ENCODE measurements around the gene KAZN.

The KAZN gene

DNA sequence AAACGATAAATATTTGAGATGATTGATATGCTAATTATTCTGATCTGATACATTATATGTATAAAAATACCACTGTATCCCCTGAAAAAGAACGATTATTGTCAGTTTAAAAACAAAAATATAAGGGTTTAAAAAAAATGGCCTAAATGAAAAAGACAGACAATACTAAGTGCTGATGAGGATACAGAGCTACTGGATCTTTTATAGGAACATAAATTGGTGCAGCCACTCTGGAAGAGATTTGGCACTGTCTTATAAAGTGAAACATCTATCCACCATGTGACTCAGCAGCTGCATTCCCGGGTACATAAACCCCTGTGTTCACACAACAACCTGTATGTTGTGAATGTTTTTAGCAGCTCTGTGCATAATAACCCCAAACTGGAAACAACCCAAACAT, 44.2 kb downstream of the KAZN start:
- Histone ChIP-seq H3F3A (ENCODE audit: insufficient read depth, low read length) (no peaks in the 10 kb centered on the region), H2AFZ (ENCODE audit: low read length) (no peak overlapping the region), H3K4me2 (ENCODE audit: low read length) (no peak overlapping the region), H3K9me3 (ENCODE audit: low read length) (0 out of 2 replicates have a peak, but pooled peaks cover 5% of the 10 kb centered on the region), H3K79me2 (ENCODE audit: insufficient read depth, low read length) (no peaks in the 10 kb centered on the region), H3K36me3 (ENCODE audit: insufficient read depth, low read length) (no peaks in the 10 kb centered on the region; the same call in 1 of the 2 replicates), H3K9ac (ENCODE audit: low read length) (no peak overlapping the region), H3K4me1 (ENCODE audit: insufficient read depth, low read length, severe bottlenecking) (no peaks in the 10 kb centered on the region), H3K27ac (ENCODE audit: low read depth, low read length, poor library complexity, severe bottlenecking) (no peak overlapping the region), H4K20me1 (ENCODE audit: insufficient read depth, low read length) (no peaks in the 10 kb centered on the region), H3K9me2 (ENCODE audit: low read depth, low read length) (no peaks in the 10 kb centered on the region), H3K27me3 (ENCODE audit: insufficient read depth, low read length) (no peaks in the 10 kb centered on the region), H3K4me3 (ENCODE audit: low read depth, low read length, poor library complexity, severe bottlenecking) (no peak overlapping the region)
- TF ChIP-seq, protein P1, sequence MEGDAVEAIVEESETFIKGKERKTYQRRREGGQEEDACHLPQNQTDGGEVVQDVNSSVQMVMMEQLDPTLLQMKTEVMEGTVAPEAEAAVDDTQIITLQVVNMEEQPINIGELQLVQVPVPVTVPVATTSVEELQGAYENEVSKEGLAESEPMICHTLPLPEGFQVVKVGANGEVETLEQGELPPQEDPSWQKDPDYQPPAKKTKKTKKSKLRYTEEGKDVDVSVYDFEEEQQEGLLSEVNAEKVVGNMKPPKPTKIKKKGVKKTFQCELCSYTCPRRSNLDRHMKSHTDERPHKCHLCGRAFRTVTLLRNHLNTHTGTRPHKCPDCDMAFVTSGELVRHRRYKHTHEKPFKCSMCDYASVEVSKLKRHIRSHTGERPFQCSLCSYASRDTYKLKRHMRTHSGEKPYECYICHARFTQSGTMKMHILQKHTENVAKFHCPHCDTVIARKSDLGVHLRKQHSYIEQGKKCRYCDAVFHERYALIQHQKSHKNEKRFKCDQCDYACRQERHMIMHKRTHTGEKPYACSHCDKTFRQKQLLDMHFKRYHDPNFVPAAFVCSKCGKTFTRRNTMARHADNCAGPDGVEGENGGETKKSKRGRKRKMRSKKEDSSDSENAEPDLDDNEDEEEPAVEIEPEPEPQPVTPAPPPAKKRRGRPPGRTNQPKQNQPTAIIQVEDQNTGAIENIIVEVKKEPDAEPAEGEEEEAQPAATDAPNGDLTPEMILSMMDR (IDR thresholded peaks at IDR 0.05; ENCODE audit: low read length): no peak
- TF ChIP-seq EZH2 (IDR thresholded peaks at IDR 0.05; ENCODE audit: borderline replicate concordance, low read length): no peak

DNA sequence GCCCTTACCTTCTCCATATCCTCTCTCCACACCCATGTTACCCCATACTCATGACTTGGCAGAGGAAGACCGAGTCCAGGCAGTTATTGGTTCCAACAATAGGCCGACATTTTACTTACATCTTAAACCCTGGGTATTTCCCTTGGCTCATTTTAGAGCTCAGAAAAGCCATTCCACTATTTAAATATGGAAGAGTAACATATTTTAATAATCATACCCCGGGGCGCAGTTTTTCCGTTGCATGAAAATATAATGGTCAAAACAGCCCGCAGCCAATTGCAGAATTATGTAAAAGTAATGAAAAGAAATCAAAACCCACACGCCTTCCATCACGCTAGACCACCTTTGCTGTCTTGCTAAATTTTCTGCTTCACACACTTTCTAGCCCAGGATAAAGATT, 48.5 kb downstream of the KAZN start:
- Histone ChIP-seq H3K9ac (ENCODE audit: low read length) (no peak overlapping the region), H3K27me3 (ENCODE audit: insufficient read depth, low read length) (no peaks in the 10 kb centered on the region), H3K4me1 (ENCODE audit: insufficient read depth, low read length, severe bottlenecking) (no peaks in the 10 kb centered on the region), H3K27ac (ENCODE audit: low read depth, low read length, poor library complexity, severe bottlenecking) (no peak overlapping the region), H4K20me1 (ENCODE audit: insufficient read depth, low read length) (no peaks in the 10 kb centered on the region), H2AFZ (ENCODE audit: low read length) (no peak overlapping the region), H3K9me2 (ENCODE audit: low read depth, low read length) (no peaks in the 10 kb centered on the region), H3K9me3 (ENCODE audit: low read length) (0 out of 2 replicates have a peak, but pooled peaks cover 5% of the 10 kb centered on the region), H3K79me2 (ENCODE audit: insufficient read depth, low read length) (no peaks in the 10 kb centered on the region), H3K4me2 (ENCODE audit: low read length) (no peak overlapping the region), H3K4me3 (ENCODE audit: low read depth, low read length, poor library complexity, severe bottlenecking) (no peak overlapping the region), H3F3A (ENCODE audit: insufficient read depth, low read length) (no peaks in the 10 kb centered on the region), H3K36me3 (ENCODE audit: insufficient read depth, low read length) (no peaks in the 10 kb centered on the region; the same call in 1 of the 2 replicates)
- TF ChIP-seq, protein P1 (IDR thresholded peaks at IDR 0.05; ENCODE audit: low read length): no peak
- no peak for TF ChIP-seq EZH2 (IDR thresholded peaks at IDR 0.05; ENCODE audit: borderline replicate concordance, low read length)

DNA sequence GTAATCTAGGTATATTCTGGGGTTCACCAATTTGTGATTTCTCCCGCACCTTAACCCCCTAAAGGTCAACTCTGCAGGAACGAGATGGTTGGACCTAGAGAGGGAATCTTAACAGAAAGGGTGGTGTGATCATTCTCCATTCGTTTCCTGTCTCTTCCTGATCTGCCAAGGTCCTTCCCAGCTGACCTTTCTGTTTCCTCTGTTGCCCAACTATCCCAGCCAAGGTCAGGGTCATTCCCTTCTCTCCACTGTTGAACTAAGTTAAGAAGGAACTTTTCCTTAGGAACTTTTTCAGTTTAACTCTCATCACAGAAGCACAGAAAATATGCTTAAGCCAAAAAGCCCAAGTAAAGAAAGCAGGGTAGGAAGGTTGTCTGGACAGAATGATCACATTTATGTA, 49.3 kb downstream of the KAZN start:
- Histone ChIP-seq H3K27me3 (ENCODE audit: insufficient read depth, low read length) (no peaks in the 10 kb centered on the region), H3K9ac (ENCODE audit: low read length) (no peak overlapping the region), H3F3A (ENCODE audit: insufficient read depth, low read length) (no peaks in the 10 kb centered on the region), H3K4me2 (ENCODE audit: low read length) (no peak overlapping the region), H3K4me3 (ENCODE audit: low read depth, low read length, poor library complexity, severe bottlenecking) (no peak overlapping the region), H2AFZ (ENCODE audit: low read length) (no peak overlapping the region), H3K4me1 (ENCODE audit: insufficient read depth, low read length, severe bottlenecking) (no peaks in the 10 kb centered on the region), H3K9me3 (ENCODE audit: low read length) (0 out of 2 replicates have a peak, but pooled peaks cover 4% of the 10 kb centered on the region), H4K20me1 (ENCODE audit: insufficient read depth, low read length) (no peaks in the 10 kb centered on the region), H3K36me3 (ENCODE audit: insufficient read depth, low read length) (peaks cover 1% of the 10 kb centered on the region; the same call in 1 of the 2 replicates), H3K79me2 (ENCODE audit: insufficient read depth, low read length) (no peaks in the 10 kb centered on the region), H3K27ac (ENCODE audit: low read depth, low read length, poor library complexity, severe bottlenecking) (no peak overlapping the region), H3K9me2 (ENCODE audit: low read depth, low read length) (no peaks in the 10 kb centered on the region)
- no peak for TF ChIP-seq EZH2 (IDR thresholded peaks at IDR 0.05; ENCODE audit: borderline replicate concordance, low read length)
- TF ChIP-seq, protein P1 (IDR thresholded peaks at IDR 0.05; ENCODE audit: low read length): no peak
